GM12874 (cell line): ENCODE results near the gene ACKR2.

Source experiments
- TF ChIP-seq, protein P1 (sequence below): IDR thresholded peaks from 2 replicates; pipeline ENCODE4 v1.5.1; 2011; ENCODE audit warnings: low read depth, mild to moderate bottlenecking, control low read depth, low read length, moderate library complexity; ENCODE audit not compliant: insufficient read depth

Gene ACKR2

DNA sequence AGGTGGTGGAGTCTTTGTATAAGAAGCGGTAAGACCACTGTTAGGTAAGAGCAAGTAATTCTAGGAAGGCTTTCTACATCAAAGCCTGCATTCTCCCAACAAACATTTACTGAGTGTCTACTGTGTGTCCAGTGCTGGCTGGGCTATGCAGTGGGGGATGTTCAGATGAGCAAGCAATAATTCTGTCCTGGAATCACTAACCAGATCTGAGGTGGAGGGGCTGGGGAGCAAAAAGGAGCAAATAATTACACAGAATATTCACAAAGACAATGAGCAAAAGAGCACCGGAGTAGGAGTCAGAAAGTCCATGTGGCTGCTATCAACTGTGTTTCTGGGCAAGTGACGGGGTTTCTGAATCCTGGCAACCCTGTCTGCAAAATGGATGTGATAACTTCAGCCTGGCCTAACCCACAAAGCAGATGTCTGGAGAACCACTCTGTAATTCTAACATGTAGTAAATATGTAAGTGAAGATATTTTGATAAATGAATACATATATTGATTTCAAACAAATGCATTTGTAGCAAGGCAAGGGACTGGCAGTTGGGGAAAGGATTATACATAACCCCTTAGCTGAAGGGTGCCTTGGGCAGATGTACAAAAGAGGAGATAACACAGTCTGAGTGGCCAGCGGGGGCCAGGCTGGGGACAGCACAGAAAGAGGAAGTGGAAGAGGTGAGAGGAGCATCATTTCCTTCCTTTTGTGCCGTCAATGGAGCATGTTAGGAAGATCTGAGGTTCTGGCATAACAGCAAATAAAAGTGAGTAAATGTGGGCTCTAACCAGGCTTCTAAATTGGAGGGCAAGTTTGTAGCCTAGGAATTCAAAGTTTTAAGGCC is 37.7 kb downstream of the ACKR2 start:
- TF ChIP-seq, protein P1, sequence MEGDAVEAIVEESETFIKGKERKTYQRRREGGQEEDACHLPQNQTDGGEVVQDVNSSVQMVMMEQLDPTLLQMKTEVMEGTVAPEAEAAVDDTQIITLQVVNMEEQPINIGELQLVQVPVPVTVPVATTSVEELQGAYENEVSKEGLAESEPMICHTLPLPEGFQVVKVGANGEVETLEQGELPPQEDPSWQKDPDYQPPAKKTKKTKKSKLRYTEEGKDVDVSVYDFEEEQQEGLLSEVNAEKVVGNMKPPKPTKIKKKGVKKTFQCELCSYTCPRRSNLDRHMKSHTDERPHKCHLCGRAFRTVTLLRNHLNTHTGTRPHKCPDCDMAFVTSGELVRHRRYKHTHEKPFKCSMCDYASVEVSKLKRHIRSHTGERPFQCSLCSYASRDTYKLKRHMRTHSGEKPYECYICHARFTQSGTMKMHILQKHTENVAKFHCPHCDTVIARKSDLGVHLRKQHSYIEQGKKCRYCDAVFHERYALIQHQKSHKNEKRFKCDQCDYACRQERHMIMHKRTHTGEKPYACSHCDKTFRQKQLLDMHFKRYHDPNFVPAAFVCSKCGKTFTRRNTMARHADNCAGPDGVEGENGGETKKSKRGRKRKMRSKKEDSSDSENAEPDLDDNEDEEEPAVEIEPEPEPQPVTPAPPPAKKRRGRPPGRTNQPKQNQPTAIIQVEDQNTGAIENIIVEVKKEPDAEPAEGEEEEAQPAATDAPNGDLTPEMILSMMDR = no peak

DNA sequence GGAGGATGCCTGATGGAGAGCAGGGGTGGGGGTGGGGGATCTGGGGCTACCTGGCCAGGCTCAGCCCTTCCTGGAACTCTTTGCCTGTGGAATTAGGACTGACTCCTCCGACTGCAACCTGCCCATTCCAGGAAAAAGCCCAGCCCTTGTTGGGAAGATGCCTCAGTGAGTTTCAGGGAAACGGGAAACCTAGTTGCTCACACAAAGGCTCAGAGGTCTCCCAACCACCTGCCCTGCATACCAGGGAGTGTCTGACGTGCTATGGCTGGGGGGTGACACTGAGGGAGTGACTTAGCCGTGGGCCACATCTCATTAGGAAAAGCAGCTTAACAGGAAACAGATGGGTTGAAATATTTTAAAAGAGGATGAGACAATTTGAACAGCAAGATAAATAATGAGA is 38.5 kb downstream of the ACKR2 start:
- TF ChIP-seq, protein P1 = no peak

DNA sequence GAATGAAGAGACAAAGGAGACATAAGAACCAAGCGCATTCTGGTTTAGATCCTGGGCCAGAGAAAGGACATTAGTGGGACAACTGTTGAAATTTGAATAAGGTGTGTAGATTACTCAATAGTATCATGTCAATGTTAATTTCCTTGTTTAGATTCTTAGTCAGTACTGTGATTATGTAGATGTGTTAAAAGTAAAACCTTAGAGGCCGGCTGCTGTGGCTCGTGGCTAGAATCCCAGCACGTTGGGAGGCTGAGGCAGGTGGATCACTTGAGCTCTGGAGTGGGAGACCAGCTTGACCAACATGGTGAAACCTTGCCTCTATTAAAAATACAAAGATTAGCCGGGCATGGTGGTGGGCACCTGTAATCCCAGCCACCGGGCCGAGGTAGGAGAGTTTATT is 39.8 kb downstream of the ACKR2 start:
- TF ChIP-seq, protein P1 = no peak

DNA sequence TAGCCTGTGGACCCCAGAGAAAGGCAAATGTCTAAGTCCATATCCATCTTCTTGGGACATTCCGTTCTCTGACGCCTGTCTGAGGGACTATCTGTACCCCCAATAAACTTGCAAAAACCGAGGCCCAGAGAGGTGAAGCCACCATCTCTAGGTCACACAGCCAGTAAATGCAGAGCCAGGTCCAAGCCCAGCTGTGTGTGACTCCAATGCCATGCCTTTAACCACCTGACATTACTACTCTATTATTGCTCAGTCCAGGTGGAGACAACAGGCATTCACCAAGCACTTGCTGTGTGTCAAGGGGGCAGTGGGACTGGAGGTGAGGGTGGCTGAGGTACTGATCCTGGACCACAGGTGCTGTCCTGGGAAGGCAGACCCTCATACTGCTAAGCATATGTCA is 41.0 kb downstream of the ACKR2 start:
- TF ChIP-seq, protein P1 = no peak

DNA sequence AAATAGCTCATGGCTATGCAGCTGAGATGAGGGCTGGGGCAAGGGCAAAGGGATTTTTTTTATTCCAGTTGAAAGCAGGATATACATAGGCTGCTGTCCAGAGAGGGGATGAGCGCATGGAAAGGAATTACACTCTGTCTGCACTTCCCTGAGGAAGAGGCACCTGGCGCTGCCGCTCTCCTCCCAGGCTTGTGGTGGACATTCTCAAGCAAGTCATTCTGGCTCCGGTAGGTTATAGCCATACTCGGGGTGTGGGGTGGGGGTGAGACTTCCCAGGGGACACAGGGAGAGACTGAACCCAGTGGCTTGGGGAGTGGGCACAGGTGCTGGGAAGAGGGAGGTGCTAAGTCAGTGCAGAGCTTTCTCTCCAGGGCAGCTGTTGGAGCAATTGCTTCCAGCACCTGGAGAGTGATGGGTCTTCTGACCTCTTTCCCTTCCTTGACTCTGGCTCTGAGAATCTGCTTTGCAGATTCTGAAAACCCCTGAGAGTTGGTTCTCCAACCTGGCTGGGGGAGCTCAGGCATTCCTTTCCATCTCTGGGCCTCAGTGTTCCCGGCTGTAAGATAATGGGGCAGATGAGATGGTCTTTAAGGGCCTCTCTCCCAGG is 42.1 kb downstream of the ACKR2 start:
- TF ChIP-seq, protein P1 = no peak

DNA sequence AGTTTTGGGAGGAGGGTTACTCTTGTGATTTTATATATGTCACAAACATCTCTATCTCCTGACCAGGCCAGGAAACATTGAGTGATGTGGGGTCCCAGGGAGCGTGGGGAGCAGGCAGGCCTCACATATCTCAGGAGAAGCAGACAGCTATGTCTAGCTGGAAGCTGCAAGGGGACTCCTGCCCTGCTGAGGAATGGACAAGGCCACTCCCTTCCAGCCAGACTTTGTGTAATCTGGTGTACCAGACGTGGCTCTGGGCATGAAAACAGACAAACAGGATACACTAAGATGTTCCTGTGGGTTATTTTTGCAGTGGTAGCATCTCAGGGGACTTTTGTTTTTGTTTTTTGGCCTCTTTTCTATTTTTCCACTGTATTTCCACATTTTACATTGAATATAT is 43.2 kb downstream of the ACKR2 start:
- TF ChIP-seq, protein P1 = no peak

DNA sequence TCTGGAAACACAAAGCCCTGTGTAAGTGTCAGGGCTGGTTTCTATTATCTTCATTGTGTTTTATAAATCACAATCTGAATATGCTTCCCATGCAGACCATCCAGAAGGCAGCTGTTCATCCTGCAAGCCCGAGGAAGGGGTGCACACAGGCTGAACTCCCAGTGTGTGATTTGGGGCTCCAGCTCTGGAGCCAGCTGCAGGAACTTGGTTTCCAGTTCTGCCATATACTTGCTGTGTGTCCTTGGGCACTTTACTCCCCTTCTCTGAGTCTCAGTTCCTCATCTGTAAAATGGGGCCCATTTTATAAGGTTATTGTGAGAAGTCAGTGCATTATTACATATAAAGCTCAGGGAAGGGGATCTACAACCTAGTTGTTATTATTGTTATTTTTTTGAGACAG is 43.8 kb downstream of the ACKR2 start:
- TF ChIP-seq, protein P1 = no peak
